Measurements from ENCODE around the gene MALL.
"Not testable (repeated sequence)": the region's sequence is repeated elsewhere in the genome, so short reads cannot be mapped to it uniquely, and the experiment has no call there.

Gene MALL

DNA sequence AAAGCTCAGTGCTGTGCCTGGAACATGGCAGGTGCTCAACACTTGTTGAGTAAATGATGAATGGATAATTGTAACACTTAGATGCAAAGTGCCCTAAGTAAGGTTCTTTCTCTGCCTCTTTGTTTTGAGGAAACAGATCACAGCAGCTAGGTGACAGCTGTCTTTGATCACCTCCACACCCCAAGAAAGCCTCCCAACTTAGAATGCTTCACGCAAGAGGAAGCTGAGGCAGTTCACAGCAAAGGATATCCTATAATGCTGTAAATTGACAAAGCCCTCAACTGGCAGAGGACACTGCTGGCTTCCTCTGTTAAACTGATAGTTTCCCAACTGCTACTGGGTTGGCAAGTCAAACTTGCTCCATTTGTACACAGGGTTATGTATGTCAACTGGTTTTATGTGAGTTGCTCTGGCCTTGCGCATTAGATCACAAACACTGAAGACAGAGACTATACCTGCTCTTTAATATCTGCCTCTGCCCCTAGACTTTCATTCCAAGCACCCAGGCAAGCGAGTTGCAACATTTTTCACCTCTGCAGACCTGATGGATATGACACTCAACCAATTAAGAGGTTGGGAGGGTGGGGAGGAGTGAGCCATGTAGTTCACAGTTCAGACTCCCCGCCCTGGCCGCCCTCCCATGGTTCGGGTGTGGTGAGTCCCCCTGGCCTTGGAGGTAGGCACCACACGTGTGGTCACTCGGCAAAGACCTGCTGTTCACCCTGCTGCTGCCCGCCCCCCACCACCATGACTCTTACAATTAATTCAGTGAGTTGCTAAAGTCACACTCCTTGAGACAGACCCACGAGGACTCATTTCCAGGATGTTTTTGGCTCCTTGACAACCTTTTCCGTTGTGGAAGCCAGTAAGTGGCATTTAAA, 4.8 kb upstream of the MALL start:
- no peak for DNase-seq

DNA sequence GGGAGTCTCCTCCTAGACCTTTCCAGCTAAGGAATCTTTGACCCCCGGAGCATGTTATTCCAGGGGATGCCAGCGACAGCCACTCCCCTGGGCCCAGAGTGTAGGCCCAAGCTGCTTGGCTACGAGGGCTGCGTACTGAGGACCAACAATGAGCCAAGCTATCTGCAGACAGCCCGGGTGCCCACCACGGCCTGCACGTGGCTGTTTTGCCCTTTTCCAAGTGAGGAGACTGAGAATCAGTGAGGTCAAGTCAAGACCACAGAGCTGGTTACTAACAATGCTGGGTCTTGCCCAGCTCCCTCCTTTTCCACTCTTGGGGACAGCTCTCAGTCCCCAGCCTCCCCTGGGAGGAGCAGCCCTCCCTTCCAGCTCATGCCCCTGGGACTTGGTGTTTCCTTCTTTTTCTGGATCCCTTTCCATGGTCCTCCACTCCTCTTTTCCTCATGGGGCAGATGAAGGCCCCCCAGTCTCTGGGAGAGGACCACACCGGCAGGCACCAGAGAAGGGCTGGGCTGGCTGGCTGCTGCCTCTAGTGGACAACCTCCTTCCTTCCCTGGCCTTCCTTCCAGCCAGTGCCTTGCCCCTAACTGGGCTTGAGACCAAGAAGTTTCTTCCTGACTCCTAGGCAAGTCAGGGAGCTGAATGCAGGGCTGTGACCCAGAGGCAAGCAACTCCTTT, 550 bp upstream of the MALL start:
- DNase-seq, result peak; percentile 9

DNA sequence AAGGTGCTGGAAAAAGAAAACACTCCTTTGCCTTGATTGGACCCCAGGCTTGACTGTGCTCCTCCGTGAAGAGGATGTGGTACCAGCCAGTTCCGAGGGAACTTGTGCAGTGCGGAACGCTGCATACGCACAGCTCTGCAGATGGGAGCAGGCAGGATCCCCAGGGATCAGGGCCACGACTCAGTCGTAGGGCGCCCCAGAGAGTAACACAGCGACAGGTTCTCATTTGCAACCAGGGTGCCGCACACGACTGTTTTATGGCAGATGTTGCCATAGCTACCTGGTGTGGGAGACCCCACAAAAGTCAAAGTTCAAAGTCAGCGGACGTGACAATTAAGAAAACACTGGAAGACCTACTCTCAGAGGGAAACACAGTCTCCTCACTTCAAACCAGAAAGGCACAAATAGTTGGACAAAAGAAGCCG, 779 bp downstream of the MALL start:
- DNase-seq, result peak; percentile 13

DNA sequence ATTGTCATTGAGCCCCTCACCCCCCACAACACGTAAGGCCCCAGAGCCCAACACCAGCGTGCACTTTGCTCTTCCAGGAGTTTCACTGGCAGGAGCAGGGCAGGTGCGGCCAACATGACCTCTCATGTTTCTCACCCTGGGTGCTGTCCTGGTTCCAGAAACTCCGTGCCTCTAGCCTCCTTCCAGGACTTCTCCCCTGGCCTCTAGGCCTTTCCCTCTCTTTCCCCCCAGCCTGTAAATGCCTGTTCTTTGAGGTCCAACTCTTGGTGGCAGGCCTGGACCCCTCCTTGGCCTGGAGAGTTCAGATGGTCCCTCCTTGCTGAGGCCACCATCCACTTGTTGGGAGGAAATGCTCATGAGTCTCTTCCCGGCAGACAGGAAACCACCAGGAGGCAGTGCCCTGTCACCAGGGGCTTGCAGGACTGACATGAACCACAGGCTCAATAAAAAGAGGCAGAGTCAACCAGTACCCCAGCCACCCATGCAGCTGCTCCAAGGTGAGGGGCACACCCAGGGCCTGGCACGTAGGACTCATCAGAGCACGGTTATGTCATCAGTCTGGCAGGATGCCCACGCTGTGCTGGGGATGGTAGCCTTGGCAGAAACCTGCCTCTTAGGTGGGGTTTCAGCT, 1.5 kb downstream of the MALL start:
- DNase-seq, result peak; percentile 85

DNA sequence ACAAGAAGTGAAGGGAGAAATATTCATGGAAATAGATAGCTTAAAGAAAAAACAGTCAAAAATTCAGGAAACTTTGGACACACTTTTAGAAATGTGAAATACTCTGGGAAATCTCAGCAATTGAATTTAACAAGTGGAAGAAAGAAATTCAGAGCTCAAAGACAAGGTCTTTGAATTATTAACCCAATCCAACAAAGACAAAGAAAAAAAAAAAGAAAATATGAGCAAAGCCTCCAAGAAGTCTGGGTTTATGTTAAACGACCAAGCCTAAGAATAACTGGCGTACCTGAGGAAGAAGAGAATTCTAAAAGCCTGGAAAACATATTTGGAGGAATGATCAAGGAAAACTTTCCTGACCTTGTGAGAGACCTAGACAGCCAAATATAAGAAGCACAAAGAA, 7.3 kb downstream of the MALL start:
- not testable (repeated sequence) for DNase-seq

DNA sequence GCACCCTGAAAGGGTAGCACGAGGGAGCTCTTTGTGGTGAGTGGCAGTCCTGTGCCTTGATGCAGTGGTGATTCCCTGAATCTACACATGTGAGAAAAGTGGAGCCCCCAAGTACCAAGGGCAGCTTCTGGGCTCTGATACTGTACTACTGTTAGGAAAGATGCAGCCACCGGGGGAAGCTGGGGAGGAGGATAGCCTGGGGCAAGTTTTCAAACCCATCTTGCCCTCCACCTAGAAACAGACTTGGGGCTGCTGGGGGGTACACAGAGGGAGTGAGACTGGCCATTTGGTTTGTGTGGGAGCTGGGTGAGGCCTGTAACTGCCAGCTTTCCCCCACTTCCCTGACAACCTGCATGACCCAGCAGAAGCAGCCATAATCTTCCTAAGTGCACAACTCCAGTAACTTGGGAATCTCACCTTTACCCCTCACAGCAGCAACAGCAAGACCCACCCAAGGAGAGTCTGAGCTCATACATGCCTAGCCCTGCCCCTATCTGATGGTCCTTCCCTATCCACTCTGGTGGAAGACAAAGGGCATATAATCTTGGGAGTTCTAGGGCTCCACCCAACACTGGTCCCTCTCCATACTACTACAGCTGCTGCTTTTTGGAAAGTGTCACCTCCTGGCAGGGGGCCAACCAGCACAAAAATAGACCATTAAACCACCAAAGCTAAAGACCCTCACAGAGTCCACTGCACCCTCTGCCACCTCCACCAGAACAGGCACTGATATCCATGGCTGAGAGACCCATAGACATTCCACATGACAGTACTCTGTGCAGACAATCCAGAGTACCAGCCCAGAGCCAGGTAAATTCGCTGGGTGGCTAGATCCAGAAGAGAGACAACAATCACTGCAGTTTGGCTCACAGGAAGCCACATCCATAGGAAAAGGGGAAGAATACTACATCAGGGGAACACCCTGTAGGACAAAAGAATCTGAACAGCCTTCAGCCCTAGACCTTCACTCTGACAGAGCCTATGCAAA, 8.2 kb downstream of the MALL start:
- no peak for DNase-seq

DNA sequence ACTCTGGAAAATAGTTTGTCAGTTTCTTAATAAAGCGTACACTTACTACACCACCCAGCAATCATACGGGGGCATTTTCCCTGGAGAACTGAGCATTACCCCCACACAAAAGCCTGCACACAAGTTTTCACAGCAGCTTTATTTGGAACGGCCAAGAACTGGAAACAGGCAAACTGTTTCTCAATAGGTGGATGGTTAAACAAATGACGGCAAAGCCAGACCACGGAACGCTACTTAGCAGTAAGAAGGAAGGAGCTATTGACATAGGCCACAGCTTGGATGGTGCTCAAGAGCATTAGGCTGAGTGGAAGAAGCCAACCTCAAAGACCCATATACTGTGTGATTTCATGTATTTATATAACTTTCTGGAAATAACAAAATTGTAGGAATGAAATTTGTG, 9.0 kb downstream of the MALL start:
- peak; percentile 42 for DNase-seq

DNA sequence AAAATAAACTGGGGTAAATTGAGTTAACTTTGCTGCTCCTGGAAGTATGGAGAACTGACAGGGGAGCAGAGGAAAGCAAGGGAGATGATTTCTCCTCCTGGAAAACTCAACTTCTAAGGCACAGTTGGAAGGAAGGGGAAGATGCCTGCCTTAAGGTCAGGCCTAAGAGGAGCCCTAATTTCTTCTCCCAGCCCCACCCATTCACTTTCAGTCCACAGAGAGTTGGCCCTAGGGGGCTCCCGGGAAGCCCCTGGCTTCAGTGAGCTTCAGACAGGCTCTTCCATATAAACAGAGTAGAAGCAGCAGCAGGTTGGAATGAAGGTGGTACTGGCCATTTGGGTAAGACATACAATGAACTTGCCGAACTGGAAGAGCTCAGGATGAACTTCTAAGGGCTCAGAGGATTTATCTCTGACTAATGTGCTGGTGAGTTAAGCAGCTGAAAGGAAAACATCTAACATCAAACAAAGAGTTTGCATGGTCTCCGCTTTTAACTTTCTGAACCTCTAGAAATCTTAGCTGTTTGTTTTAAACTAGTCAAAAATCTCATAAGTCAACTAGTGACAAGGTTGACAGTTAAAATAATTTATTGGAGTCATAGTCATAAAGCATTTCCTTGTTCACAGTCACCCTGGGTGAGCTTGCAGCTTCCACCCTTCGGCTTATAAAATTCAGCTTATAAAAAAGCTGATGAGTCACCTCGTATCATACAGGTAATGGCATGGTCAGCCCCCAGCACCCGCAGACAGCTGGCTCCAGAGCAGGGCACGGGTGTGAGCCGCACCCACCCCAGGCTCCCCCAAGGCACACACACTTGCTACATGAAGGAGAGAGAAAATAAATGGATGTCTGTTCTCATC, 9.8 kb downstream of the MALL start:
- peak; percentile 89 for DNase-seq

DNA sequence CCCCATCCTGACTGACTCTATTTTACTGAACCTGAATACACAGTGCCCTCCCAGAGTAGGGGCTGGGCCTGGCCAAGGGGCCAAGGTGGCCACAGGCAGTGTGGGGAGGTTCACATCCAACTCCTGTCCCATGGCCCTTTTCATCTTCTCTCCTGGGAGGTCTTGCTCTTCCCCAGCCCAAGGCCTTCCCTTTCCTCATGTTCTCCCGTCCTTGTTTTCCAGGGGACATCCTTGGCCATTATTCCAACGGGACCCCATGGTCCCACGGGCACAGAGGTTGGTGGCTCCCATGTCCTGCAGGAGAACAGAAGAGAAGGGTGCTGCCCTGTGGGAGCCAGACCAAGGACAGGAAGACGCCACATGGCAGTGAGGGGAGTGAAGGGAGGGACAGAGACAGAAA, 10.4 kb downstream of the MALL start:
- no peak for DNase-seq

DNA sequence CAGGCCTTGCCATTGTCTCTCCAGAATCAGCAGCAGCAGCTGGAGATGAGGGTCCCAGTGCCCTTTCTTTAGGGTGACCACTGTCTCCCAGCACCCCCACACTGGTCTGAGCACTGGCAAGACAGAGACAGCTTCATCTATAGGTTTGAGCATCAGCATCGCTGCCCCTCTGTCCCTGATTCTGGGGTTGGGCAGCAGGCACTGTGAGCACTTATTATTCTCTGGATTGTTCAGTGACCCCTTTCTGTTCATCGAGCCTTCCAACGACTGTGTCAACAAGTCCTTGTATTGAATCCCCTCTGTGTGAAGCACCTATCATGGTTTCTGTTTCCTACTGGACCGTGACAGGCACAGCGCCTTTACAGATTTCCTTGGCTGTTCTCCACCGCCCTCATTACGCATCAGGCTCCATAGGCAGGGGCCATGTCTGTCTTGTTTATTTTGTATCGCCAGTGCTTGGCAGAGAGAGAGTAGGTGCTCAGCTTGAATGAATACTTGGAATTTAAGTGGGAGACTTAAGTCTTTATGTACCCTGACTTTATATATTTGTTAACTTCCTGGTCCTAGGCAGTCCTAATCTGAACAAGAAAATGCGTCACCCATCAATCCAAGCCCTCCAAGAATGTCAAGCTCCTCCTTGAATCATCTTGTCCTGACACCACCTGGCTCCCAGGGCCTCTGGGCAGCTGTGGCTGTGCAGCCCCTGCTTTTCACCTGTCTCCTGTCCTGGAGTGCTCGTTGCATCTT, 11.4 kb downstream of the MALL start:
- DNase-seq, result peak; percentile 80

DNA sequence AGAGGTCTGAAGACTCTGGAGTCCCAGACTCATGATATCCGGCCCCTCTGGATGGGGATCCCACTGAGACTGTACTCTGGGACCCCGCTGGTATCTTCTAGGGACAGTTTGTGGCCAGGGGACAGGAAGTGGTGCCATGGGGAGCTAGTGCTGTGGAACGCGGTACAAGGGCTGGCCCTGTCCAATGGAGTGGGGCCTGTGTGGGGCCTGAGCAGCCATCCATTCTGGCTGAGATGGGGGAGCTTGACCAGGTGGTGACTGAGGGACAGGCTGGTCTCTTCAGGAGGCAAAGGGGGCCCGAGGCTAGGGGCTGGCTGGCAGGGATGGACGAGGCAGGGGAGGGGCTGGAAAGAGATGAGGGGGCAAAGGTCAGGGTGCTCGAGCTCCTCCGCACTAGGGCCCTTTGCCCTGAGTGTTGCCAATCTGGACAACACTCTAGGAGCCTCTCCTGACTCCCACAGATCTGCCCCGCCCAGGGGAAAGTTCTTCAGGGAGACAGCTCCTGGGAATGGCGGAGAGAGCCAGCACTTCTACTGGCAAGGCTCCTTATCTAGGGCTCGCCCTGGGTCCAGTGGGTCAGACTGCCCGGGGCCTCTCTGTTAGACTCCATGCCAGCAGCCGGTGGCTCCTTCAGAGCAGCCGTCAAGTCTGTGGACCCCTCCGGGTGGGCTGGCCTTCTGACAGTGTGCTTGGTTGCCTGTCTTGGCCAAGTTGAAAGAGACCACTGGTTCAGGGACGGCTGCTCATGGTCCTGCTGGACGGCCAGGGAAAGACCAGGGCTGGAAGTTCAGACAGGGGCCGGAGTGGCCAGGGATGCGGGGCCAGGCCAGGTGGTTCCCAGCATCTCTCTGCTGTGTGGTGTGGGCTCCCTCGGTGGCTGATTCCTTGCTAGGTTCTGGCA, 12.3 kb downstream of the MALL start:
- no peak for DNase-seq

DNA sequence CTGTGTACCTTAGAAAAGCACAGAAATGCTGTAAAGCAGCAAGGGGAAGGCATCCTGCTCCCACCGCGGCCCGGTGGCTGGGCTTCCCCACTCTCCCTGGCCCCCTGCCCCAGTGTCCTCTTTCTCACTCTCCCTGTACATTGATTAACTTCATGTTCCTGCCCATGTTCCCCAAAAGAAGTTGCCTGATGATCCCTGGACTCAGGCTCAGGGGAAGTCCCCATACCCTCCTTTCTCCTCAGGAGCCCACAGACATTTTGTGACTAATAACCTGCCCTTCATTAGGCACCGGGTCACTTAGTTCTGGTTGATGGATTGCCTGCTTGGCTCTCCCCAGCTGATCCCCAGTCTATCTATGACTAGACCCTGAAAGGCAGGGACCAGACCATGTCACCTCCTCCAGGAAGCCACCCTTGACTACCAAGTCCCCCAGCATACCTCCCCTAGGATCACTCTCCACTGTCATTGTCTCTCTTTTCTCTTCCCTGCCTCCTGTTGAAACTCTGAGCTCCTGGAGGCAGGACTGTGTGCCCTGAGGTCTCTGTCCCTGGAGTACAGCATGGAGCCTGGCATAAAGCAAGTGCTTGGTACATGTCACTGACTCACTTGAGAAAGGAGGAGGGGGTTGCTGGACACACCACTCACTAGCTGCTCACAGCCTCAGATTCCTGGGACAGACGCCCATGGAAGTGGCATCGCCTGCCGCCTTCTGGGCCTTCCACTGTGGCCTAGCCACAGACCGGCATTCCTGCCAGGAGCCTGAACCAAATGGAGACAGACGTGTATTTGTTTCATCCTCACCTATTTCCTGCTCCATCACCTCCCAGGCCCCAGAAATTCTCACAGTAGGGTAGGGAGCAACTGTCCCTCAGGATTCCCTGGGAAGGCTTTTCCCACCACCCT, 13.5 kb downstream of the MALL start:
- no peak for DNase-seq

DNA sequence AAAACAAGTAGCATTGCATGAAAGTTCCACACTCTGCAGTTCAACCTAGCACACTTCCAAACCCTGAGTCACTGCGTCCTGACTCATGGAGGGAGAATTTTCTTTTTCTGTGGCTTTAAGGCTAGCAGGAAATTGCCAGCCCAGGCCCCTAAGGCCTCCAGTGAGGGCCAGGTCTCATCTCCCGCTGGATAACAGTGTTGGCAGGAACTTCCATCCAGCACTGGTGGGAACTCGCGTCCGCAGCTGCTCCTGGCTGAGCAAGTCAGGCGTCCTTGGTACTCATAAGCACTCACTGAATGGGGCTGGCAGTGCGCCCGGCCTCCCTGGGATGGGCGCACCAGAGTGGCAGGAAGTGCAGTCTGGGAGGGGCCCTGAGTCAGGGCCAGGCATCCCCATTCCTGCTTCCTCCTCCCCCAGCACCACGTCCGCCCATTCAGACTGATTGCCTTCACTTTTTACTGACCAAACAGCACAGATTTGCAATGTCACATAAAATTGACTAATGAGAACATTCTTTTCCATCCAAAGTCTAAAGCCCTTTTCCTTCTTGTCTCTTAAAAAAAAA, 14.3 kb downstream of the MALL start:
- DNase-seq, result peak; percentile 97

DNA sequence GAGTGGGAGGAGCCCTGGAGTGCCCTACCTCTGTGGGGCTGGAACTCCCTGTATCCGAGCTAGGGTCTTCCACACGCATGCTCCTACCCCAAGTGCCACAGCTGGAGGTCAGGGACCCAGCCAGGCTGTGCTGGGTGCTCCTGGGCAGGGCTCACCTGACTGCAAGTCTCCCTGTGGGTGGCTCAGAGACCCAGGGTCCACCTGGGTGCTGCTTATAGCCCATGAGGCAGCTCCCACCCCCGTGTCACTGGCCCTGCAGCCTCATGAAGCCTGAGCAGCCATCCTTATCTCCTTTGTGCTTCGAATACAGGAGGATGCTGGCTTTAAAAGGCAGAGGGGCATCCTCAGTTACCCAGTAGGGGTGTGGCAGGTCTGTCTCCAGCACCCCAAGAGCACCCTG, 14.7 kb downstream of the MALL start:
- DNase-seq, result not testable (repeated sequence)

DNA sequence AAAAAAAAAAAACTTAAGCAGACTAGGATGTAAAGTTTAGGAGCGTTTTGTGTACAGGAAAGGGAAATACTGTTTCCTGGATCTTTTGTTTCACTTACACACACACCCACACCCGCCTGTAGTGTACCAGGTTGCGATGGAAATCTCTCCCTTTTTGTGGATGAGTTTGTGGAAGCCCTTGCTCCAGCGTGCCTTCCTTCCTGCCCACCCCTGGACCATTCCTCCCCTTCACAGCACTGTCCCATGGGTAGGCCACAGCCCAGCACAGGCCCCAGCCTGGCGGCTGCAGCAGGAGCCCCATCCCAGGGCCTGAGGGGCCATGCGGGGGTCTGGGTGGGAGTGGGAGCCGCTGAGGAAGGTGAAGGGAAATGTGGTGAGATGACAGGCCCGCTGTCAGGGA, 15.1 kb downstream of the MALL start:
- DNase-seq, result no peak

DNA sequence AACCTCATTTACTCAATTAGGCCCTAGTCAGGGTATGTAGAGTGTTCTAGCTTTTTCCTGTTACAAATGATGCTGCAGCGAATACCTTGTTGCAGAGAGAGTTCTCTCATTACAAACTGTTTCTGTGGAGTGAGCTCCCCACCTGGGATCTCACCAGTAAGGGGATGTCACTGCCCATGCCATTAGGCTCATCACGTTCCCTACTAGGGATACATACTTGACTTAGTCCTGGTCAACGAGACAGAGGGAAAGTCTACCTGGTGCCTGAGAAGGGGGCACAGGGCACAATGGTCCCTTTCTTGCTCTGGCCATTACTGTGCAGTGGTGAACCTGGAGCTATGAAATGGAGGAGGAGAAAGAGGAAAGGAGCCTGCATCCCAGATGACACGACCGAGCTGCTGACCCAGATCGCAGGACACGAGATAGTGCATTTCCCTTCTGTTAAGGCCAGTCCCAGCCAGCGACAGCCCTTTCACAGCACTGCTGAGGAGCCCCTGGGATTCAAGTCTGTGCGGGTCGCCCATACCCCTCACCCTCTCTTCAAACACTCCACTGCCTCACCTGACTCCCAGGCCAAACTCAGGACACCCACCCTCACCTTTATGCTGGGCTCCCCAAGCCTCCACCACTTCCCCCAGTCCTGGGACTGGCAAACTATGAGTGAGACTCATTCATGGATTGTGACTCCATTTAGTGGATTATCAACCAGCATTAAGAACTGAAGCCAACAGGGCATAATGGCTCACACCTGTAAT, 16.0 kb downstream of the MALL start:
- no peak for DNase-seq

DNA sequence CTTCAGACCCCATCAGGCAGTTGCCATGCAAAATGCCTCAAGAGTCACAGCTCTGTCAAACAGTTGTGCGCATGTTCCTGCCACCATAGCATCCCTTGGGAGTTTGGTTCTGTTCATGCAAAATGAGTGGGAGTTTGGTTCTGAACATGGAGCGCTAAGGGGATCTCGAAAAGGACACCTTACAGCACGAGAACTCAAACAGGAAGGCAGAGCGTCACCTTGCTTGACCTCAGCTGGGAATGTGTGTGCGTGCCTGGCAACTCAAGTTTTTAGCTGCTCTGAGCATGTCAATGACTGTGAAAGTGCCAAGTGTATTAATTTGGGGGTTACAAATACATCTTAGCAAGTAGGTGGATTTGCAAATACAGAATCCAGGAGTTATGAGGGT, 16.6 kb downstream of the MALL start:
- DNase-seq, result no peak
